Measurements from ENCODE around the gene SLC36A3. TPM values are rescaled to one million over a fixed set of nuclear protein-coding genes. Genes with fewer than 3 reads are reported as not detected.

SLC36A3 gene
- total and polyA plus RNA-seq, 3 experiments from 2014 or later, result not detected

DNA sequence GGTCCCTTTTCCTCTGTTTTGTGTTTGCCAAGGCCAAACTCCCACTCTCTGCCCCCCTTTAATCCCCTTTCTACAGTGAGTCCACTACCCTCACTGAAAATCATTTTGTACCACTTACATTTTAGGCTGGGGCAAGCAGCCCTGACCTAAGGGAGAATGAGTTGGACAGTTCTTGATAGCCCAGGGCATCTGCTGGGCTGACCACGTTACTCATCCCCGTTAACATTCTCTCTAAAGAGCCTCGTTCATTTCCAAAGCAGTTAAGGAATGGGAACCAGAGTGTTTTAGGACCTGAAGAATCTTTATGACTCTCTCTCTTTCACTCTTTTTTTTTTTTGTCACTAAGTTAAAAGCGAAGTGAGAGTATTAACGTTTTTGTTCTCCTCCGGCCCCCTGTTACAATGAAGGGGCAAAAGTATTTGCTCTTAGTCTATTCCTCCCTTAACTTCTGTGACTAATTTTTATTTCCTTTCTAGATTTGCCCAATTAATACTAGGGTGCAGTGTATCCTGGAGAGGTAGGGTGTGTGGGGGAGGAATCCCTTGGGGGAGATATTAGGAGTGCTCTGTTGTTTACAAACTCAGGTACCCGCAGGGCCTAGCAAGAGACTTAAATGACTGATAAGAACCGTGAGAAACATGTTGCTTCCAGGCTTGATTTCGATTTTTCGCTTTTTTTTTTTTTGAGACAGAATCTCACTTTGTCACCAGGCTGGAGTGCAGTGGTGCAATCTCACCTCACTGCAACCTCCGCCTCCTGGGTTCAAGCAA lies 35.9 kb downstream of the SLC36A3 start:
- no peaks in the 10 kb centered on the region for H3K4me1 ChIP-seq (ENCODE audit: insufficient read depth, low read length)
- ChIA-PET CTCF (interaction anchor here (1.0 kb wide), 1 partner anchor 153 kb away, joined by 3 read pairs; no protein-coding TSS in a partner anchor), POLR2A (no interaction called here)
- H3K9me3 Mint-ChIP-seq, result no peaks in the 10 kb centered on the region
- H3K27ac ChIP-seq (ENCODE audit: low read depth, low read length), result no peak overlapping the region
- DNase-seq, result no peak
- H3K4me3 Mint-ChIP-seq, result no peak overlapping the region
- H3K36me3 Mint-ChIP-seq, result peaks cover 15 to 47% (median 30%) of the 10 kb centered on the region in 3 donors
- peaks cover 0 to 2% (median 0%) of the 10 kb centered on the region in 3 donors for H3K4me1 Mint-ChIP-seq
- peaks cover 8% of the 10 kb centered on the region for H3K36me3 ChIP-seq (ENCODE audit: insufficient read depth, low read length)
- no peak overlapping the region for H3K4me3 ChIP-seq (ENCODE audit: low read length)
- no peaks in the 10 kb centered on the region for H3K9me3 ChIP-seq (ENCODE audit: low read length)
- no peak overlapping the region for H3K27ac Mint-ChIP-seq
- no peaks in the 10 kb centered on the region for H3K27me3 ChIP-seq (ENCODE audit: insufficient read depth, low read length, poor library complexity, severe bottlenecking)
- no peaks in the 10 kb centered on the region for H3K27me3 Mint-ChIP-seq

DNA sequence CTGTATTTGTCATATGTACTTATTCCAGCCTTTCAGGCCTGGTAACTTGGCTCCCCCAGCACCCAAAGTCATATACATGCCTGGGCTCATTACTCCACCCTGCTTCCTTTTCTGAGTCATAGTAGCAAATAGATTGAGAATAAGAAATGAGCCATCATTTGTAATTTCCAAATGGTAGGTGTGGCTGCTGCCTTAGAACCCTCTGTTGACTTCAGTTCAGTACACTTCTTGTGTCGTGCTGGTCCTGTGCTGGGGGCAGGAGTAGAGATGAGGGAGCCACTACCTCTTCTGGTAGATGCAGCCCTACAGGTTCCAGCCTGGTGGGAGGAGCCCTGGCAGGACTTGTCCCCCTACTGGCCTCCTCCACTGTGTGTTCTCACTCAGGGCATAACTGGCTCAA lies 39.5 kb downstream of the SLC36A3 start:
- DNase-seq, result no peak
- peaks cover 8% of the 10 kb centered on the region for H3K36me3 ChIP-seq (ENCODE audit: insufficient read depth, low read length)
- no peak overlapping the region for H3K4me3 ChIP-seq (ENCODE audit: low read length)
- no peak overlapping the region for H3K4me3 Mint-ChIP-seq
- no peaks in the 10 kb centered on the region for H3K9me3 Mint-ChIP-seq
- no peaks in the 10 kb centered on the region for H3K9me3 ChIP-seq (ENCODE audit: low read length)
- no peaks in the 10 kb centered on the region for H3K27me3 ChIP-seq (ENCODE audit: insufficient read depth, low read length, poor library complexity, severe bottlenecking)
- peaks cover 0 to 2% (median 0%) of the 10 kb centered on the region in 3 donors for H3K4me1 Mint-ChIP-seq
- peaks cover 15 to 61% (median 32%) of the 10 kb centered on the region in 3 donors for H3K36me3 Mint-ChIP-seq
- H3K4me1 ChIP-seq (ENCODE audit: insufficient read depth, low read length), result no peaks in the 10 kb centered on the region
- H3K27ac Mint-ChIP-seq, result peak overlapping the region in 1 of 8 donors; percentile 48
- H3K27me3 Mint-ChIP-seq, result no peaks in the 10 kb centered on the region
- POLR2A ChIA-PET, result no interaction called here
- CTCF ChIA-PET, result no interaction called here
- H3K27ac ChIP-seq (ENCODE audit: low read depth, low read length), result no peak overlapping the region

DNA sequence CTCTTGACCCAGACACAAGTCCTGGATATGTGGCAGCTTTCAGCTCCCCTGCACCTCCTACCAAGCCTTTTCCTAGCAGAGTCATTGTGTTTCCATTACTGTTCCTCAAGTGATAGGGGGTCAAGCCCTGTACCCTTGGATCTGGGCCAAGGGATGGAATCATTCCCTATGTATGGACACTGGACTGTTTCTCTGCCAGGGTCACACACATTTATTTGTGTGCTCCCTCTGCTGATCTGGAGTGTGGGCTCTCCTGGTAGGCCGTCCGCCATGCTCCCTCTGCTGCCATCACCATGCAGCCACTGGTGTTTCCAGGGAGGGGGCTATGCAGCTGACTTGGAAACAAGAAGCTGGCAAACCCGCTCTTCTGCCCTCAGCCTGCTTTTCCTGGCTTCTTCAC lies 41.0 kb downstream of the SLC36A3 start:
- H3K36me3 ChIP-seq (ENCODE audit: insufficient read depth, low read length), result peaks cover 8% of the 10 kb centered on the region
- no peaks in the 10 kb centered on the region for H3K4me1 ChIP-seq (ENCODE audit: insufficient read depth, low read length)
- Mint-ChIP-seq H3K27ac (no peak overlapping the region), H3K4me1 (peaks cover 0 to 2% (median under 1%) of the 10 kb centered on the region in 3 donors), H3K4me3 (no peak overlapping the region), H3K36me3 (peaks cover 9 to 51% (median 25%) of the 10 kb centered on the region in 3 donors), H3K9me3 (no peaks in the 10 kb centered on the region), H3K27me3 (no peaks in the 10 kb centered on the region)
- H3K27me3 ChIP-seq (ENCODE audit: insufficient read depth, low read length, poor library complexity, severe bottlenecking), result no peaks in the 10 kb centered on the region
- no peak for DNase-seq
- ChIA-PET CTCF (no interaction called here), POLR2A (no interaction called here)
- no peak overlapping the region for H3K27ac ChIP-seq (ENCODE audit: low read depth, low read length)
- H3K4me3 ChIP-seq (ENCODE audit: low read length), result no peak overlapping the region
- no peaks in the 10 kb centered on the region for H3K9me3 ChIP-seq (ENCODE audit: low read length)

DNA sequence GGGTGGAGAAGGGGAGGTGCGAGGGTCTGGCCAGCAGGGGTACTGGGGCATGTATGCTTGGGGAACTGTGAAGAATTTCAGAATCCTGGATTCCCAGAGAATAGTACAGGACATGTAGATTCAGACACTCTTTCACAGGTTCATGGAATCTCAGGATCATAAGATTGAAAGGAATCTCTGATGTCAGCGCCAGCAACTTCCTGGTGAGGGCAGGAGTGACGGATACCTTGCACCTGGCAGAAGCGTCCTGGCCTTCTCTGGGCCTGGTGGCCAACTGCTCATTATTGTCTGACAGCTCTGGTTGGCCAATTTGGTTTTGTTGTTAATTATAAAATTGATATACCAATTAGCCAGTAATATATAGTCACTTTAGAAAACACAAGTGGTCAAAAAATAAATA lies 43.6 kb downstream of the SLC36A3 start:
- no peaks in the 10 kb centered on the region for H3K9me3 Mint-ChIP-seq
- peak overlapping the region in 1 of 8 donors; percentile 50 for H3K27ac Mint-ChIP-seq
- peaks cover 0 to 12% (median 3%) of the 10 kb centered on the region in 3 donors for H3K4me1 Mint-ChIP-seq
- Histone ChIP-seq H3K27me3 (ENCODE audit: insufficient read depth, low read length, poor library complexity, severe bottlenecking) (no peaks in the 10 kb centered on the region), H3K4me3 (ENCODE audit: low read length) (no peak overlapping the region), H3K27ac (ENCODE audit: low read depth, low read length) (no peak overlapping the region), H3K36me3 (ENCODE audit: insufficient read depth, low read length) (no peaks in the 10 kb centered on the region), H3K9me3 (ENCODE audit: low read length) (no peaks in the 10 kb centered on the region), H3K4me1 (ENCODE audit: insufficient read depth, low read length) (no peaks in the 10 kb centered on the region)
- CTCF ChIA-PET, result no interaction called here
- no peaks in the 10 kb centered on the region for H3K27me3 Mint-ChIP-seq
- POLR2A ChIA-PET, result no interaction called here
- DNase-seq, result no peak
- no peak overlapping the region for H3K4me3 Mint-ChIP-seq
- peaks cover 0 to 35% (median 14%) of the 10 kb centered on the region in 3 donors for H3K36me3 Mint-ChIP-seq

DNA sequence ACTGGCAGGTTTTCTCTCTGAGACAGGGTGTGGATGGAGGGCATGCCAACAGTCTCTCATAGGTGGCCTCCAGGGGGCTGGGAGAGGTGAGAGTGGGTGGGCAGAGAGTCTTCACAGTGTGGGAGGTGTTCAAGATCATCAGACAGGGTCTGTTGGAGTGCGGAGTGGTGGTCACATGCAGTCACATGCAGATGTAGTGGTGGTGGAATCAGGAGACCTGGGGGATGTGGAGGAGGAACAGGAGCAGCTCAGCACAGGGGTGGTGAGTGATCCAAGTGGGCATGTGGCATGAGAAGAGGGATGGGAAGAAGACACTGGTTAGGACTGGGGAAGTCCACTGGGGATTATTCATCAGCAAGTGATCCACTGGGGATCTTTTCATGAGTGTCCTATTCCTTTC lies 44.8 kb downstream of the SLC36A3 start:
- Mint-ChIP-seq H3K9me3 (no peaks in the 10 kb centered on the region), H3K4me1 (peaks cover 4 to 22% (median 5%) of the 10 kb centered on the region in 3 donors), H3K36me3 (peaks cover 0 to 28% (median 5%) of the 10 kb centered on the region in 3 donors), H3K27me3 (no peaks in the 10 kb centered on the region), H3K27ac (peak overlapping the region in 1 of 8 donors; percentile 40), H3K4me3 (no peak overlapping the region)
- Histone ChIP-seq H3K36me3 (ENCODE audit: insufficient read depth, low read length) (no peaks in the 10 kb centered on the region), H3K27ac (ENCODE audit: low read depth, low read length) (no peak overlapping the region), H3K9me3 (ENCODE audit: low read length) (no peaks in the 10 kb centered on the region), H3K4me1 (ENCODE audit: insufficient read depth, low read length) (peaks cover 5% of the 10 kb centered on the region), H3K27me3 (ENCODE audit: insufficient read depth, low read length, poor library complexity, severe bottlenecking) (no peaks in the 10 kb centered on the region), H3K4me3 (ENCODE audit: low read length) (no peak overlapping the region)
- ChIA-PET CTCF (no interaction called here), POLR2A (no interaction called here)
- no peak for DNase-seq

DNA sequence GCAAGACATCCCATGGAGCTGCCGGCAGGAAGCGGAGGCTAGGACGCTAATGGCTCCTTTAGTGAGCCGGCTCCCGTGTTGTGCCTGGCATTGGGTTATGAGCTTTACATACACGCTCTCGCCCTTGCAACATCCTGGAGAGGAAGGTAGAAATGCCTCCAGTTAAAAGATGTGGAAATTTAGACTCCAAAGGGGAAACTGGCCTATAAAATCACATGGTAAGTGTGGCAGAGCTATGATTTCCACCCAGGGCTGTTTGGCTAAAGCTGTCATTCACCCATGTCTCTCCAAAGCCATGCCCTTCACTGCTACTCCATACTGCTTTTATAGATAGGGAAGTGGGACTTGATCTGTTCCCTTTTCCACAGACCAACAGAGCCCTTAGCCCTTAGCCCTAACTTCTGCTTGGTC lies 45.4 kb downstream of the SLC36A3 start:
- no peaks in the 10 kb centered on the region for H3K9me3 Mint-ChIP-seq
- H3K36me3 Mint-ChIP-seq, result peaks cover 0 to 25% (median 2%) of the 10 kb centered on the region in 3 donors
- H3K27me3 ChIP-seq (ENCODE audit: insufficient read depth, low read length, poor library complexity, severe bottlenecking), result no peaks in the 10 kb centered on the region
- H3K27ac ChIP-seq (ENCODE audit: low read depth, low read length), result no peak overlapping the region
- no peaks in the 10 kb centered on the region for H3K9me3 ChIP-seq (ENCODE audit: low read length)
- ChIA-PET CTCF (no interaction called here), POLR2A (no interaction called here)
- H3K27me3 Mint-ChIP-seq, result no peaks in the 10 kb centered on the region
- H3K4me1 ChIP-seq (ENCODE audit: insufficient read depth, low read length), result peaks cover 11% of the 10 kb centered on the region
- H3K36me3 ChIP-seq (ENCODE audit: insufficient read depth, low read length), result no peaks in the 10 kb centered on the region
- no peak overlapping the region for H3K4me3 ChIP-seq (ENCODE audit: low read length)
- no peak overlapping the region for H3K4me3 Mint-ChIP-seq
- peaks cover 11 to 28% (median 11%) of the 10 kb centered on the region in 3 donors for H3K4me1 Mint-ChIP-seq
- no peak for DNase-seq
- no peak overlapping the region for H3K27ac Mint-ChIP-seq

DNA sequence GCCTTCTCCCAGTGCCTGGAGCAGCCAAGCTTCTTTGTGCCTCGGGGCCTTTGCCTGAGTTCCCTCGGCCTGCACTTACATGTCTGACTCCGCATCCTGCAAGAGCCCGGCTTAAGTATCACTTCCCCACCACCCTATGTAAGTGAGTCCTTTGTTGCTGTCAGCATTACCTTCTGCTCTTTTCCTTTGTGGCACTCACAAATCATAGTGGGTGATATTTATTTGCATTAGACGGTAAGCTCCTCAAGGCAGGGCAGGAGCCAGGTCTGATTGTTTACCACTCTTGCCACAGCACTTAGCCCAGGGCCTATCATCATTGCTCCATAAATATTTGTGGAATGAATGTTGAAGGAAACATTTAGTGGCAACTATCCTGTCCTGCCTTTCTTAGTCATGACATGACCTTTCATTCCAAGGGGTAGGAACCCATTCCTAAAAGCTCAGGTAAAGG lies 45.8 kb downstream of the SLC36A3 start:
- H3K36me3 Mint-ChIP-seq, result peaks cover 0 to 28% (median 2%) of the 10 kb centered on the region in 3 donors
- no peak overlapping the region for H3K4me3 ChIP-seq (ENCODE audit: low read length)
- no peak overlapping the region for H3K27ac ChIP-seq (ENCODE audit: low read depth, low read length)
- peak overlapping the region in 1 of 7 donors; percentile 51 for H3K4me3 Mint-ChIP-seq
- no peaks in the 10 kb centered on the region for H3K9me3 ChIP-seq (ENCODE audit: low read length)
- no peaks in the 10 kb centered on the region for H3K36me3 ChIP-seq (ENCODE audit: insufficient read depth, low read length)
- H3K4me1 ChIP-seq (ENCODE audit: insufficient read depth, low read length), result peaks cover 13% of the 10 kb centered on the region
- H3K9me3 Mint-ChIP-seq, result no peaks in the 10 kb centered on the region
- DNase-seq, result no peak
- H3K27me3 Mint-ChIP-seq, result no peaks in the 10 kb centered on the region
- ChIA-PET POLR2A (no interaction called here), CTCF (interaction anchor here (1.4 kb wide), 1 partner anchor 19 kb away, joined by 3 read pairs; no protein-coding TSS in a partner anchor)
- H3K27ac Mint-ChIP-seq, result no peak overlapping the region
- peaks cover 15 to 32% (median 15%) of the 10 kb centered on the region in 3 donors for H3K4me1 Mint-ChIP-seq
- no peaks in the 10 kb centered on the region for H3K27me3 ChIP-seq (ENCODE audit: insufficient read depth, low read length, poor library complexity, severe bottlenecking)

DNA sequence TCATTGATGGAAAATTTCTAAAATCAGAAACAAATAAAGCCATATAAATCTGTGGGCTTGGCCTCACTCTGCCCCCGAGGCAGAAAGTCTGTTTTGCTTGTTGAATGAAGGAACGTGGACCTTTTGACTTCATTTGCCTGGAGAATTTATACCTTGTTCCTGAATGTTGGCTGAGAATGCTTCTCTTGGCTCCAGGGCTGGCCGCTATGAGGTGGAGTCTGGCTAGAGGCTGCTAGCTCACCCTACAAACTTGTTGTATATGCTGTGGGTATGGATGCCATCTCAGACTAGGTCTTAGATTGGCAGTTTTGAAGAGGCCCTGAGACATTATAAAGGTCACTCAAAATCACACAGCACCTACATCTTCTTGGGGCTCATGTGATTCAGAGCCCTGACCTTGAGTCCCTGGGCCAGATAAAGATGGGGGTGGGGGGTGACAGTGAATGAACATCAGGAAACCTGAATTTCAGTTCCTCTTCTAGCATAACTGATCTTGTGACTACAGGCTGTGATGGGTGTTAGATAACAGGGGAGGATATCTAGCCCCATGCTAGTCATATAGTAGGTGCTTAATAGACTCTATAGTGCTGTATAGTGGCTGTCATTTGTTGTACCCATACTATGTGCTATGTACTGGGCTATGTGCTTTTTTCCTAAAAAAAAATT lies 47.8 kb downstream of the SLC36A3 start:
- peaks cover 28% of the 10 kb centered on the region for H3K4me1 ChIP-seq (ENCODE audit: insufficient read depth, low read length)
- Mint-ChIP-seq H3K27me3 (no peaks in the 10 kb centered on the region), H3K9me3 (no peaks in the 10 kb centered on the region)

More for the DNA sequence above, 47.8 kb downstream of the SLC36A3 start:
- Histone ChIP-seq H3K9me3 (ENCODE audit: low read length) (no peaks in the 10 kb centered on the region), H3K27ac (ENCODE audit: low read depth, low read length) (no peak overlapping the region), H3K36me3 (ENCODE audit: insufficient read depth, low read length) (no peaks in the 10 kb centered on the region), H3K4me3 (ENCODE audit: low read length) (no peak overlapping the region), H3K27me3 (ENCODE audit: insufficient read depth, low read length, poor library complexity, severe bottlenecking) (no peaks in the 10 kb centered on the region)
- ChIA-PET CTCF (no interaction called here), POLR2A (no interaction called here)
- no peak overlapping the region for H3K27ac Mint-ChIP-seq
- peaks cover 0 to 19% (median 0%) of the 10 kb centered on the region in 3 donors for H3K36me3 Mint-ChIP-seq
- peaks cover 27 to 49% (median 30%) of the 10 kb centered on the region in 3 donors for H3K4me1 Mint-ChIP-seq
- no peak for DNase-seq
- peak overlapping the region in 1 of 7 donors; percentile 29 for H3K4me3 Mint-ChIP-seq
